SK-N-SH treated with all-trans-retinoic acid at 6 μM for 48 hours (cell line): ENCODE data around the gene WFDC1.

ENCODE experiments used
- ARNTL ChIP-seq: fragments of 450-650 bp; formaldehyde crosslinking; IDR thresholded peaks from 2 replicates; pipeline ENCODE4 v1.5.0; 2020; ENCODE audit warnings: low read depth, mild to moderate bottlenecking, moderate library complexity, borderline replicate concordance
- CSDC2 ChIP-seq: fragments of 250-450 bp; sonication (Bioruptor Pico); IDR thresholded peaks from 2 replicates; pipeline ENCODE4 v1.5.0; 2020; ENCODE audit warnings: mild to moderate bottlenecking, moderate library complexity
- CSRNP3 ChIP-seq: fragments of 250-450 bp; sonication (Bioruptor Pico); IDR thresholded peaks from 2 replicates; pipeline ENCODE4 v1.5.1; 2021; ENCODE audit warnings: mild to moderate bottlenecking, moderate library complexity
- GLIS3 ChIP-seq: fragments of 250-450 bp; sonication (Bioruptor Pico); IDR thresholded peaks from 2 replicates; pipeline ENCODE4 v1.5.0; 2020; ENCODE audit warnings: mild to moderate bottlenecking, moderate library complexity
- TCF4 ChIP-seq: fragments of 250-450 bp; sonication (Bioruptor Pico); IDR thresholded peaks from 2 replicates; pipeline ENCODE4 v1.8.0; 2021; ENCODE audit warnings: mild to moderate bottlenecking, moderate library complexity, borderline replicate concordance
- TOX ChIP-seq: fragments of 250-450 bp; sonication (Bioruptor Pico); IDR thresholded peaks from 2 replicates; pipeline ENCODE4 v1.8.0; 2021; ENCODE audit warnings: mild to moderate bottlenecking, moderate library complexity, borderline replicate concordance
- ZC3H10 ChIP-seq: fragments of 250-450 bp; sonication (Bioruptor Pico); IDR thresholded peaks from 2 replicates; pipeline ENCODE4 v1.5.1; 2021; ENCODE audit warnings: mild to moderate bottlenecking, moderate library complexity
- TF ChIP-seq, protein P1 (sequence below): fragments of 250-450 bp; sonication (Bioruptor Pico); IDR thresholded peaks from 2 replicates; pipeline ENCODE4 v1.5.0; 2020; ENCODE audit warnings: mild to moderate bottlenecking, moderate library complexity

- no peak for TF ChIP-seq CSDC2 (CRISPR knock-in tag)
- TF ChIP-seq ZC3H10 (CRISPR knock-in tag), result no peak
- no peak for TF ChIP-seq TOX
- TF ChIP-seq TCF4 (CRISPR knock-in tag), result no peak
- no peak for TF ChIP-seq CSRNP3 (CRISPR knock-in tag)
- no peak for TF ChIP-seq GLIS3 (CRISPR knock-in tag)
- TF ChIP-seq ARNTL (CRISPR knock-in tag), result no peak
- TF ChIP-seq, protein P1, sequence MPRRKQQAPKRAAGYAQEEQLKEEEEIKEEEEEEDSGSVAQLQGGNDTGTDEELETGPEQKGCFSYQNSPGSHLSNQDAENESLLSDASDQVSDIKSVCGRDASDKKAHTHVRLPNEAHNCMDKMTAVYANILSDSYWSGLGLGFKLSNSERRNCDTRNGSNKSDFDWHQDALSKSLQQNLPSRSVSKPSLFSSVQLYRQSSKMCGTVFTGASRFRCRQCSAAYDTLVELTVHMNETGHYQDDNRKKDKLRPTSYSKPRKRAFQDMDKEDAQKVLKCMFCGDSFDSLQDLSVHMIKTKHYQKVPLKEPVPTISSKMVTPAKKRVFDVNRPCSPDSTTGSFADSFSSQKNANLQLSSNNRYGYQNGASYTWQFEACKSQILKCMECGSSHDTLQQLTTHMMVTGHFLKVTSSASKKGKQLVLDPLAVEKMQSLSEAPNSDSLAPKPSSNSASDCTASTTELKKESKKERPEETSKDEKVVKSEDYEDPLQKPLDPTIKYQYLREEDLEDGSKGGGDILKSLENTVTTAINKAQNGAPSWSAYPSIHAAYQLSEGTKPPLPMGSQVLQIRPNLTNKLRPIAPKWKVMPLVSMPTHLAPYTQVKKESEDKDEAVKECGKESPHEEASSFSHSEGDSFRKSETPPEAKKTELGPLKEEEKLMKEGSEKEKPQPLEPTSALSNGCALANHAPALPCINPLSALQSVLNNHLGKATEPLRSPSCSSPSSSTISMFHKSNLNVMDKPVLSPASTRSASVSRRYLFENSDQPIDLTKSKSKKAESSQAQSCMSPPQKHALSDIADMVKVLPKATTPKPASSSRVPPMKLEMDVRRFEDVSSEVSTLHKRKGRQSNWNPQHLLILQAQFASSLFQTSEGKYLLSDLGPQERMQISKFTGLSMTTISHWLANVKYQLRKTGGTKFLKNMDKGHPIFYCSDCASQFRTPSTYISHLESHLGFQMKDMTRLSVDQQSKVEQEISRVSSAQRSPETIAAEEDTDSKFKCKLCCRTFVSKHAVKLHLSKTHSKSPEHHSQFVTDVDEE (CRISPR knock-in tag), result no peak
Observed at GRCh38 chr16:84306564-84306963, 11.9 kb downstream of the WFDC1 start.
